Fibroblast of lung (primary cell): ENCODE results near the gene GUCA1A.

ENCODE experiments used
- EZH2 ChIP-seq: IDR thresholded peaks from 2 replicates; pipeline ENCODE4 v1.5.1; 2012; ENCODE audit warnings: low read length, control low read depth, mild to moderate bottlenecking; ENCODE audit errors: missing control alignments
- TF ChIP-seq, protein P1 (sequence below), 2 donors: IDR thresholded peaks in 1 of 2; conservative IDR thresholded peaks in 1 of 2; 1 replicate in 1 of 2; 2 replicates in 1 of 2; pipeline ENCODE4 v1.5.1; 2011 to 2012; ENCODE audit warnings: low read length in 2 of 2, control low read depth in 1 of 2, inconsistent platforms in 1 of 2, low read depth in 1 of 2, mild to moderate bottlenecking in 1 of 2

GRCh38 chr6:42152024-42152423, 21.1 kb upstream of the GUCA1A start:
- TF ChIP-seq, protein P1, sequence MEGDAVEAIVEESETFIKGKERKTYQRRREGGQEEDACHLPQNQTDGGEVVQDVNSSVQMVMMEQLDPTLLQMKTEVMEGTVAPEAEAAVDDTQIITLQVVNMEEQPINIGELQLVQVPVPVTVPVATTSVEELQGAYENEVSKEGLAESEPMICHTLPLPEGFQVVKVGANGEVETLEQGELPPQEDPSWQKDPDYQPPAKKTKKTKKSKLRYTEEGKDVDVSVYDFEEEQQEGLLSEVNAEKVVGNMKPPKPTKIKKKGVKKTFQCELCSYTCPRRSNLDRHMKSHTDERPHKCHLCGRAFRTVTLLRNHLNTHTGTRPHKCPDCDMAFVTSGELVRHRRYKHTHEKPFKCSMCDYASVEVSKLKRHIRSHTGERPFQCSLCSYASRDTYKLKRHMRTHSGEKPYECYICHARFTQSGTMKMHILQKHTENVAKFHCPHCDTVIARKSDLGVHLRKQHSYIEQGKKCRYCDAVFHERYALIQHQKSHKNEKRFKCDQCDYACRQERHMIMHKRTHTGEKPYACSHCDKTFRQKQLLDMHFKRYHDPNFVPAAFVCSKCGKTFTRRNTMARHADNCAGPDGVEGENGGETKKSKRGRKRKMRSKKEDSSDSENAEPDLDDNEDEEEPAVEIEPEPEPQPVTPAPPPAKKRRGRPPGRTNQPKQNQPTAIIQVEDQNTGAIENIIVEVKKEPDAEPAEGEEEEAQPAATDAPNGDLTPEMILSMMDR (conservative IDR thresholded peaks at IDR 0.05 in 1 of 2, IDR thresholded peaks at IDR 0.05 in 1 of 2; ENCODE audit: low read depth in 1 of 2, low read length in 2 of 2): no peak
- no peak for TF ChIP-seq EZH2
